ENCODE results near the gene DPPA4. TPM values are rescaled to one million over a fixed set of nuclear protein-coding genes. Genes with fewer than 3 reads are reported as not detected.
A peak's percentile ranks its signal among the peaks of the same experiment; 100 is the strongest.

DPPA4 gene
- total RNA-seq, 1 donor from 2014 or later: 215 TPM

GRCh38 chr3:109372639-109373038 is 35.3 kb upstream of the DPPA4 start:
- no peaks in the 10 kb centered on the region for H3K27me3 ChIP-seq
- H3K79me2 ChIP-seq (ENCODE audit: low read depth): no peaks in the 10 kb centered on the region
- Mint-ChIP-seq H3K27ac (no peak overlapping the region), H3K4me3 (no peak overlapping the region), H3K36me3 (no peaks in the 10 kb centered on the region), H3K27me3 (ENCODE audit: insufficient read depth, low read depth) (peaks cover 2% of the 10 kb centered on the region), H3K4me1 (peaks cover 5% of the 10 kb centered on the region), H3K9me3 (no peaks in the 10 kb centered on the region)
- TF ChIP-seq CTCF (IDR thresholded peaks at IDR 0.05) (no peak), EZH2 (IDR thresholded peaks at IDR 0.05) (no peak), EZH2phosphoT487 (IDR thresholded peaks at IDR 0.05) (no peak)
- H3F3A ChIP-seq (ENCODE audit: low read depth): no peaks in the 10 kb centered on the region
- no peak overlapping the region for H3K9ac ChIP-seq
- no peak overlapping the region for H2AFZ ChIP-seq (replicated peaks)
- H3K4me1 ChIP-seq: no peaks in the 10 kb centered on the region
- H3K9me3 ChIP-seq (ENCODE audit: low read depth): no peaks in the 10 kb centered on the region
- no peak for DNase-seq (ENCODE audit: low spot score)
- no peak overlapping the region for H3K27ac ChIP-seq
- no peak overlapping the region for H3K4me3 ChIP-seq
- H3K36me3 ChIP-seq: no peaks in the 10 kb centered on the region
- H4K20me1 ChIP-seq (ENCODE audit: low read depth): no peaks in the 10 kb centered on the region
- no peak overlapping the region for H3K4me2 ChIP-seq

GRCh38 chr3:109369510-109369909 is 32.2 kb upstream of the DPPA4 start:
- DNase-seq (ENCODE audit: low spot score): peak; percentile 45
- no peaks in the 10 kb centered on the region for H3K36me3 Mint-ChIP-seq
- no peak overlapping the region for H3K9ac ChIP-seq
- no peak overlapping the region for H3K4me2 ChIP-seq
- peaks cover 2% of the 10 kb centered on the region for H3K27me3 Mint-ChIP-seq (ENCODE audit: insufficient read depth, low read depth)
- no peaks in the 10 kb centered on the region for H3K4me1 ChIP-seq
- H3K27ac ChIP-seq: no peak overlapping the region
- no peaks in the 10 kb centered on the region for H4K20me1 ChIP-seq (ENCODE audit: low read depth)
- H3K79me2 ChIP-seq (ENCODE audit: low read depth): no peaks in the 10 kb centered on the region
- H3K9me3 Mint-ChIP-seq: no peaks in the 10 kb centered on the region
- no peaks in the 10 kb centered on the region for H3K36me3 ChIP-seq
- H3K4me3 Mint-ChIP-seq: no peak overlapping the region
- H3K9me3 ChIP-seq (ENCODE audit: low read depth): no peaks in the 10 kb centered on the region
- no peaks in the 10 kb centered on the region for H3F3A ChIP-seq (ENCODE audit: low read depth)
- H3K4me1 Mint-ChIP-seq: peaks cover 5% of the 10 kb centered on the region
- no peak overlapping the region for H3K27ac Mint-ChIP-seq
- H3K27me3 ChIP-seq: no peaks in the 10 kb centered on the region
- TF ChIP-seq EZH2phosphoT487 (IDR thresholded peaks at IDR 0.05) (no peak), CTCF (IDR thresholded peaks at IDR 0.05) (peak; percentile 46), EZH2 (IDR thresholded peaks at IDR 0.05) (no peak)
- H2AFZ ChIP-seq (replicated peaks): no peak overlapping the region
- no peak overlapping the region for H3K4me3 ChIP-seq

- Mint-ChIP-seq H3K36me3 (no peaks in the 10 kb centered on the region), H3K9me3 (no peaks in the 10 kb centered on the region), H3K27ac (no peak overlapping the region), H3K4me3 (no peak overlapping the region), H3K27me3 (ENCODE audit: insufficient read depth, low read depth) (peaks cover 4% of the 10 kb centered on the region), H3K4me1 (no peaks in the 10 kb centered on the region)
- H3F3A ChIP-seq (ENCODE audit: low read depth): no peaks in the 10 kb centered on the region
- H3K36me3 ChIP-seq: no peaks in the 10 kb centered on the region
- no peaks in the 10 kb centered on the region for H3K79me2 ChIP-seq (ENCODE audit: low read depth)
- no peak overlapping the region for H2AFZ ChIP-seq (replicated peaks)
- no peaks in the 10 kb centered on the region for H3K27me3 ChIP-seq
- no peaks in the 10 kb centered on the region for H4K20me1 ChIP-seq (ENCODE audit: low read depth)
- no peak for DNase-seq (ENCODE audit: low spot score)
- no peaks in the 10 kb centered on the region for H3K4me1 ChIP-seq
- H3K27ac ChIP-seq: no peak overlapping the region
- H3K9me3 ChIP-seq (ENCODE audit: low read depth): no peaks in the 10 kb centered on the region
- H3K4me2 ChIP-seq: no peak overlapping the region
- no peak overlapping the region for H3K4me3 ChIP-seq
- TF ChIP-seq EZH2phosphoT487 (IDR thresholded peaks at IDR 0.05) (no peak), CTCF (IDR thresholded peaks at IDR 0.05) (no peak), EZH2 (IDR thresholded peaks at IDR 0.05) (no peak)
- no peak overlapping the region for H3K9ac ChIP-seq
Observed at GRCh38 chr3:109364088-109364487, 26.7 kb upstream of the DPPA4 start.
